Hepatocyte (in vitro differentiated cells): Measurements from ENCODE around the gene ATAD3B.

Experiments
- EZH2 ChIP-seq: fragments of 200-600 bp; sonication (generic); IDR thresholded peaks from 2 replicates; pipeline ENCODE4 v1.6.1; 2016; ENCODE audit warnings: antibody characterized with exemption, mild to moderate bottlenecking, borderline replicate concordance
- EZH2phosphoT487 ChIP-seq: fragments of 200-600 bp; sonication (generic); IDR thresholded peaks from one replicate; pipeline ENCODE4 v1.6.1; 2018; ENCODE audit warnings: antibody characterized with exemption, mild to moderate bottlenecking, low read depth, moderate library complexity; ENCODE audit not compliant: unreplicated experiment, severe bottlenecking
- TF ChIP-seq, protein P1 (sequence below): fragments of 200-600 bp; sonication (generic); IDR thresholded peaks from 2 replicates; pipeline ENCODE4 v1.5.1; 2016; ENCODE audit warnings: antibody characterized with exemption, mild to moderate bottlenecking; ENCODE audit not compliant: poor library complexity

- TF ChIP-seq, protein P1, sequence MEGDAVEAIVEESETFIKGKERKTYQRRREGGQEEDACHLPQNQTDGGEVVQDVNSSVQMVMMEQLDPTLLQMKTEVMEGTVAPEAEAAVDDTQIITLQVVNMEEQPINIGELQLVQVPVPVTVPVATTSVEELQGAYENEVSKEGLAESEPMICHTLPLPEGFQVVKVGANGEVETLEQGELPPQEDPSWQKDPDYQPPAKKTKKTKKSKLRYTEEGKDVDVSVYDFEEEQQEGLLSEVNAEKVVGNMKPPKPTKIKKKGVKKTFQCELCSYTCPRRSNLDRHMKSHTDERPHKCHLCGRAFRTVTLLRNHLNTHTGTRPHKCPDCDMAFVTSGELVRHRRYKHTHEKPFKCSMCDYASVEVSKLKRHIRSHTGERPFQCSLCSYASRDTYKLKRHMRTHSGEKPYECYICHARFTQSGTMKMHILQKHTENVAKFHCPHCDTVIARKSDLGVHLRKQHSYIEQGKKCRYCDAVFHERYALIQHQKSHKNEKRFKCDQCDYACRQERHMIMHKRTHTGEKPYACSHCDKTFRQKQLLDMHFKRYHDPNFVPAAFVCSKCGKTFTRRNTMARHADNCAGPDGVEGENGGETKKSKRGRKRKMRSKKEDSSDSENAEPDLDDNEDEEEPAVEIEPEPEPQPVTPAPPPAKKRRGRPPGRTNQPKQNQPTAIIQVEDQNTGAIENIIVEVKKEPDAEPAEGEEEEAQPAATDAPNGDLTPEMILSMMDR: no peak
- no peak for TF ChIP-seq EZH2
- TF ChIP-seq EZH2phosphoT487: no peak
These were observed 10.9 kb upstream of the ATAD3B start for GRCh38 chr1:1460540-1461130.
